ENCODE measurements around the gene CXCL5.

Gene CXCL5

DNA sequence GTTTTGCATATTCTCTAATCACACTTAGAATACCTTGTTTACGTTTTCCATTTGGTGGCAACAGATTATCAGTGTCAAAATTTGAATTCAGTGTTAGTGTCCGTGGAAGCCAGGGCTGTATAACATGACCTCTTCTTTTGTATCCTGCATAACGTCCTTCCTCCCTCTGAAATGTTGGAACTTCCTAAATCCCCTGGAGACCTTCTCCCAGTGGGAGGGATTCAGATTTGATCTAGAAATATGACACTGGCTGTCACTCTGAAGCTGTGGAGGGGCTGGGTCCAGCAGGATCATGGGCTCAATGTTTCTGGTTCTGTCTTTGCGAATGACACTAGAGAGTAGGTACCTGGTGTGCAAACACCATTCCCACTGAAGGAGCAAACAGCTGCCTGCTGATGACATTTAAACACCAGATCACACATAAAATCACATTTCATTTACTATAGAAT, 40.9 kb upstream of the CXCL5 start:
- TF ChIP-seq CTCF (conservative IDR thresholded peaks at IDR 0.05; ENCODE audit: low read depth, low read length) = no peak
- no peak for DNase-seq (ENCODE audit: low read depth)
- H3K4me3 ChIP-seq (ENCODE audit: low read length) = peak overlapping the region; percentile 76

DNA sequence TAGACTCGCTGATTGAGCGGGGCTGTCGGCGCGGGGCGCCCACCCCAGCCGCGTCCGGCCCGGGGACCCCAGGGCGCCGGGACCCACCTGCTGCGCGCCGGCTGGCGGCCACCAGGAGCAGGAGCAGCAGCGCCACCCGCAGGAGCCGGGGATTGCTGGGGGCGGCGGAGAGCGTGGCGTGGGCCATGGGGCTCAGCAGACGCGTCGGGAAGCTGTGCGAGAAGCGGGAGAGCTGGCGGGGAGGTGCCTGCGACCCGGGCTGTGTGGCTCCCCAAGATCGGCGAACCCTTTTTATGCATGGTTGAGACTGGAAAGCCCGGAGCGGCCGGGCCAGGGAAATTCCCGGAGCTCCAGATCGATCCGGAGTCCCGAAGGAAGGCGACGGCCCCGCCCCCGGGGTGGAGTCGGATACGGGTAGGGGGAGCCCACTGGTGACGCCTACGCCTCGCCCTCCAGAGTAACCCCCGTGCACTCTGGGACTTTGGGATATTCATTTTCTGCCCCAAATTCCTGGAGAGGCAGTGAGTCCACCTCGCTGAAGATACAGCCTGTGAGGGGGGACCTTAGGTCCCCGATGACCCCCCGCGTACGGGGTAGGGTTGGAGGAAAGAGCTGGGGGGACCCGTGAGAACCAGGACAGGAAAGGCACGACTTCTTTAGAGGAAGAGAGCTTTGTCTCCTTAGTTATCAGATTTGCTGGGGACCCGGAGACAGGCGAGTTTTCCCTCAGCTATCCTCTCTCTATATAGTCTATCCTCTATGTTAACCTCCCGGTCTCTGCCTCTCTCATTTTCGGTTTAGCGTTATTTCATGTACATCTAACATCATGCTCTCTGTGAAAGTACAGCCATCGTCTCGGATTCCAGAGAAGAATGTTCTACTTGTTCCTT, 40.2 kb upstream of the CXCL5 start, which contains the start of gene CXCL3:
TSS of gene CXCL3 (minus strand) at position 265 of the 890 bp plus-strand sequence. CDS start at position 187, 78 bp downstream.
- no peak for DNase-seq (ENCODE audit: low read depth)
- H3K4me3 ChIP-seq (ENCODE audit: low read length) = peak within 1 kb of the TSS; percentile 76
- no peak for TF ChIP-seq CTCF (conservative IDR thresholded peaks at IDR 0.05; ENCODE audit: low read depth, low read length)

DNA sequence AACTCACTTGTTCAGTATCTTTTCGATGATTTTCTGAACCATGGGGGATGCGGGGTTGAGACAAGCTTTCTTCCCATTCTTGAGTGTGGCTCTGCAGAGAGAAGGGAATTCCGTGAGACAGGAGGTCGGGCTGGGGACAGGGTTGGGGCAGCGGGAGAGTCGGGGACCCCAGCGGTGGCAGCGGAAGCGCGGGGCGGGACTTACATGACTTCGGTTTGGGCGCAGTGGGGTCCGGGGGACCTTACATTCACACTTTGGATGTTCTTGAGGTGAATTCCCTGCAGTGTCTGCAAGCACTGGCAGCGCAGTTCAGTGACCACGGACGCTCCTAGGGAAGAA, 39.6 kb upstream of the CXCL5 start:
- H3K4me3 ChIP-seq (ENCODE audit: low read length) = peak overlapping the region; percentile 76
- DNase-seq (ENCODE audit: low read depth) = no peak

GRCh38 chr4:74037076-74037955, 38.8 kb upstream of the CXCL5 start:
- DNase-seq (ENCODE audit: low read depth) = no peak
- TF ChIP-seq CTCF (conservative IDR thresholded peaks at IDR 0.05; ENCODE audit: low read depth, low read length) = no peak
- H3K4me3 ChIP-seq (ENCODE audit: low read length) = peak overlapping the region; percentile 76

More for the DNA sequence above, 39.6 kb upstream of the CXCL5 start:
- peak; percentile 7 for TF ChIP-seq CTCF (conservative IDR thresholded peaks at IDR 0.05; ENCODE audit: low read depth, low read length)

GRCh38 chr4:74033739-74034138, 35.3 kb upstream of the CXCL5 start:
- no peak for TF ChIP-seq CTCF (conservative IDR thresholded peaks at IDR 0.05; ENCODE audit: low read depth, low read length)
- DNase-seq (ENCODE audit: low read depth) = no peak
- no peak overlapping the region for H3K4me3 ChIP-seq (ENCODE audit: low read length)

- TF ChIP-seq CTCF (conservative IDR thresholded peaks at IDR 0.05; ENCODE audit: low read depth, low read length) = no peak
- H3K4me3 ChIP-seq (ENCODE audit: low read length) = no peak overlapping the region
- no peak for DNase-seq (ENCODE audit: low read depth)
These were observed 33.6 kb upstream of the CXCL5 start for GRCh38 chr4:74032064-74032463.

All from retinal pigment epithelial cell (primary cell).